Astrocyte (in vitro differentiated cells and primary cell): ENCODE measurements around the gene TNNC2. TPM values are rescaled to one million over a fixed set of nuclear protein-coding genes. Genes with fewer than 3 reads are reported as not detected.

Experiments used
- DNase-seq: peaks from one replicate; pipeline ENCODE4 v3.0.0-alpha.2; 2010; ENCODE audit warnings: low read depth
- FAIRE-seq: peaks from 2 replicates; lab custom pipeline; 2011; peaks lifted over from hg19 to GRCh38; lab: Jason Lieb, UNC
- H2AFZ ChIP-seq: 2 replicates; pipeline ENCODE4 v1.6.0; 2012; ENCODE audit warnings: low read depth, low read length, inconsistent platforms
- H3K27ac ChIP-seq: 2 replicates; pipeline ENCODE4 v1.5.1; 2011; ENCODE audit warnings: low read depth, low read length, inconsistent platforms
- H3K27me3 ChIP-seq: 2 replicates; pipeline ENCODE4 v1.6.0; 2011; ENCODE audit warnings: low read length, inconsistent platforms; ENCODE audit not compliant: insufficient read depth
- H3K36me3 ChIP-seq: 2 replicates; pipeline ENCODE4 v1.5.1; 2011; ENCODE audit warnings: low read length, inconsistent platforms; ENCODE audit not compliant: insufficient read depth
- H3K4me1 ChIP-seq: 2 replicates; pipeline ENCODE4 v1.5.1; 2011; ENCODE audit warnings: low read length, inconsistent platforms; ENCODE audit not compliant: insufficient read depth
- H3K4me2 ChIP-seq: 2 replicates; pipeline ENCODE4 v1.6.0; 2012; ENCODE audit warnings: low read length, inconsistent platforms
- H3K4me3 ChIP-seq: 2 replicates; pipeline ENCODE4 v1.5.1; 2011; ENCODE audit warnings: low read depth, mild to moderate bottlenecking, low read length, inconsistent platforms; ENCODE audit not compliant: insufficient read depth
- H3K79me2 ChIP-seq: 2 replicates; pipeline ENCODE4 v1.6.0; 2012; ENCODE audit warnings: mild to moderate bottlenecking, low read length, inconsistent platforms; ENCODE audit not compliant: insufficient read depth
- H3K9ac ChIP-seq: 2 replicates; pipeline ENCODE4 v1.6.0; 2012; ENCODE audit warnings: mild to moderate bottlenecking, low read length, inconsistent platforms
- H3K9me3 ChIP-seq: 2 replicates; pipeline ENCODE4 v1.5.1; 2012; ENCODE audit warnings: low read depth, mild to moderate bottlenecking, low read length, inconsistent platforms; ENCODE audit not compliant: insufficient read depth
- H4K20me1 ChIP-seq: 2 replicates; pipeline ENCODE4 v1.6.0; 2012; ENCODE audit warnings: low read length, inconsistent platforms; ENCODE audit not compliant: insufficient read depth
- H3K27ac Mint-ChIP-seq: one replicate; pipeline ENCODE4 v1.8.0; 2021; ENCODE audit warnings: mild to moderate bottlenecking, mixed read lengths; ENCODE audit not compliant: unreplicated experiment
- H3K27me3 Mint-ChIP-seq: one replicate; pipeline ENCODE4 v1.8.0; 2021; ENCODE audit warnings: low read depth, mixed read lengths; ENCODE audit not compliant: unreplicated experiment
- H3K36me3 Mint-ChIP-seq: one replicate; pipeline ENCODE4 v1.8.0; 2021; ENCODE audit warnings: low read depth, mixed read lengths; ENCODE audit not compliant: unreplicated experiment
- H3K4me1 Mint-ChIP-seq: one replicate; pipeline ENCODE4 v1.8.0; 2021; ENCODE audit warnings: low read depth, mixed read lengths; ENCODE audit not compliant: unreplicated experiment
- H3K4me3 Mint-ChIP-seq: one replicate; pipeline ENCODE4 v1.8.0; 2021; ENCODE audit warnings: mild to moderate bottlenecking, moderate library complexity, mixed read lengths; ENCODE audit not compliant: unreplicated experiment
- H3K9me3 Mint-ChIP-seq: one replicate; pipeline ENCODE4 v1.8.0; 2021; ENCODE audit warnings: mild to moderate bottlenecking, mixed read lengths; ENCODE audit not compliant: unreplicated experiment
- EZH2 ChIP-seq: IDR thresholded peaks from 2 replicates; pipeline ENCODE4 v1.6.1; 2012; ENCODE audit warnings: mild to moderate bottlenecking, low read length, inconsistent platforms; ENCODE audit not compliant: insufficient read depth
- total RNA-seq: library from RNA; stranded (reverse); gene quantifications from 2 replicates; pipeline ENCODE4 v1.2.1, GENCODE V29; 2021
- TF ChIP-seq, protein P1 (sequence below): IDR thresholded peaks from 2 replicates; pipeline ENCODE4 v1.5.1; 2011; ENCODE audit warnings: low read depth, mild to moderate bottlenecking, inconsistent platforms, low read length, moderate library complexity; ENCODE audit not compliant: insufficient read depth

The TNNC2 gene
- total RNA-seq, 1 donor from 2014 or later: not detected

DNA sequence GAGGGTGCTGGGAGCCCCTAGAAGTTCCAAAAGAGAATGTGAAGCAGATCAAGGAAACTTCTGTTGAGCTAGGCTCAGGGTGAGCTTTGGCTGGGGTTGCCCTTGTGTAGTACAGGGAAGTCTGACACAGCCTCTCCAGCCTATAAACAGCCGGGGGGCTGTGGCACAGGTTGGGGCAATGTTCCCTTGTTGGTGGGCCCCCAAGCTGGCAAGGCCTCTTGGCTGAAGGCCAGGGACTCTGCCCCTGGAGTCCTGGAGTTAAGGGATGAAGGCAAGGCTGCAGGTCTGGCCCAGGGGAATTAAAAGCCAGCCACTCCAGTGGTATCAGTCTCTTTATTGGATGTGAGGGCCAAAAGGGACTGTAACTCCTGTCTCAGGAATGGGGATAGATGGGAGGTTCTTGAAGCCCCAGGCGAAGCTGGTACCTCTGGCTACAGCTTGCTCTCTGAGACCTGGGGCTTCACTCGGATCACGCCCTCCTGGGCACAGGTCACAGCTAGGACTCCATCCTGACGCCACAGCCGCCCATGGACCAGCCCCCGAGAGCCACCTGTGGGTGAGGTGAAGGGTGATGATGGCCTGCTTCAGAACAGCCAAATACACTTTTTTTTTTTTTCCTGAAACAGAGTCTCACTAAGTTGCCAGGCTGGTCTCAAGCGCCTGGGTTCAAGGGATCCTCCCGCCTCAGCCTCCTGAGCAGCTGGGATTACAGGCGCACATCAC is 14.5 kb upstream of the TNNC2 start:
- Histone ChIP-seq H3K27me3 (no peaks in the 10 kb centered on the region), H2AFZ (no peak overlapping the region), H3K4me1 (no peaks in the 10 kb centered on the region), H3K79me2 (no peaks in the 10 kb centered on the region), H3K4me3 (no peak overlapping the region), H3K4me2 (no peak overlapping the region), H3K9me3 (no peaks in the 10 kb centered on the region), H3K27ac (no peak overlapping the region), H3K9ac (no peak overlapping the region), H3K36me3 (peaks cover 24% of the 10 kb centered on the region), H4K20me1 (peaks cover 17% of the 10 kb centered on the region)
- Mint-ChIP-seq H3K4me3 (no peak overlapping the region), H3K9me3 (no peaks in the 10 kb centered on the region), H3K4me1 (peaks cover 4% of the 10 kb centered on the region), H3K36me3 (peaks cover 23% of the 10 kb centered on the region), H3K27me3 (no peaks in the 10 kb centered on the region), H3K27ac (no peak overlapping the region)
- TF ChIP-seq, protein P1, sequence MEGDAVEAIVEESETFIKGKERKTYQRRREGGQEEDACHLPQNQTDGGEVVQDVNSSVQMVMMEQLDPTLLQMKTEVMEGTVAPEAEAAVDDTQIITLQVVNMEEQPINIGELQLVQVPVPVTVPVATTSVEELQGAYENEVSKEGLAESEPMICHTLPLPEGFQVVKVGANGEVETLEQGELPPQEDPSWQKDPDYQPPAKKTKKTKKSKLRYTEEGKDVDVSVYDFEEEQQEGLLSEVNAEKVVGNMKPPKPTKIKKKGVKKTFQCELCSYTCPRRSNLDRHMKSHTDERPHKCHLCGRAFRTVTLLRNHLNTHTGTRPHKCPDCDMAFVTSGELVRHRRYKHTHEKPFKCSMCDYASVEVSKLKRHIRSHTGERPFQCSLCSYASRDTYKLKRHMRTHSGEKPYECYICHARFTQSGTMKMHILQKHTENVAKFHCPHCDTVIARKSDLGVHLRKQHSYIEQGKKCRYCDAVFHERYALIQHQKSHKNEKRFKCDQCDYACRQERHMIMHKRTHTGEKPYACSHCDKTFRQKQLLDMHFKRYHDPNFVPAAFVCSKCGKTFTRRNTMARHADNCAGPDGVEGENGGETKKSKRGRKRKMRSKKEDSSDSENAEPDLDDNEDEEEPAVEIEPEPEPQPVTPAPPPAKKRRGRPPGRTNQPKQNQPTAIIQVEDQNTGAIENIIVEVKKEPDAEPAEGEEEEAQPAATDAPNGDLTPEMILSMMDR: no peak
- no peak for TF ChIP-seq EZH2
- no peak for DNase-seq
- FAIRE-seq: no peak

DNA sequence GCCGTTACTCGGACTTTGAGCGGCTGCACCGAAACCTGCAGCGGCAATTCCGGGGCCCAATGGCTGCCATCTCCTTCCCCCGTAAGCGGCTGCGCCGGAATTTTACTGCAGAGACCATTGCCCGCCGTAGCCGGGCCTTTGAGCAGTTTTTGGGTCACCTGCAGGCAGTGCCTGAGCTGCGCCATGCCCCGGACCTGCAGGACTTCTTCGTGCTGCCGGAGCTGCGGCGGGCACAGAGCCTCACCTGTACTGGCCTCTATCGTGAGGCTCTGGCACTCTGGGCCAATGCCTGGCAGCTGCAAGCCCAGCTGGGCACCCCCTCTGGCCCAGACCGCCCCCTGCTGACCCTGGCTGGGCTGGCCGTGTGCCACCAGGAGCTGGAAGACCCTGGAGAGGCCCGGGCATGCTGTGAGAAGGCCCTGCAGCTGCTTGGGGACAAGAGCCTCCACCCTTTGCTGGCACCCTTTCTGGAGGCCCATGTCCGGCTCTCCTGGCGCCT is 13.6 kb upstream of the TNNC2 start:
- H3K79me2 ChIP-seq: no peaks in the 10 kb centered on the region
- FAIRE-seq (no peak), DNase-seq (no peak)
- H3K4me2 ChIP-seq: no peak overlapping the region
- no peaks in the 10 kb centered on the region for H3K9me3 ChIP-seq
- H3K27me3 Mint-ChIP-seq: no peaks in the 10 kb centered on the region
- TF ChIP-seq EZH2: no peak
- TF ChIP-seq, protein P1: no peak
- peaks cover 7% of the 10 kb centered on the region for H3K4me1 Mint-ChIP-seq
- H3K27me3 ChIP-seq: no peaks in the 10 kb centered on the region
- H4K20me1 ChIP-seq: peaks cover 20% of the 10 kb centered on the region
- H2AFZ ChIP-seq: no peak overlapping the region
- H3K4me3 Mint-ChIP-seq: no peak overlapping the region
- H3K27ac ChIP-seq: no peak overlapping the region
- H3K36me3 Mint-ChIP-seq: peaks cover 22% of the 10 kb centered on the region
- peaks cover 2% of the 10 kb centered on the region for H3K4me1 ChIP-seq
- no peak overlapping the region for H3K9ac ChIP-seq
- H3K9me3 Mint-ChIP-seq: peaks cover 2% of the 10 kb centered on the region
- no peak overlapping the region for H3K27ac Mint-ChIP-seq
- peaks cover 18% of the 10 kb centered on the region for H3K36me3 ChIP-seq
- H3K4me3 ChIP-seq: no peak overlapping the region

DNA sequence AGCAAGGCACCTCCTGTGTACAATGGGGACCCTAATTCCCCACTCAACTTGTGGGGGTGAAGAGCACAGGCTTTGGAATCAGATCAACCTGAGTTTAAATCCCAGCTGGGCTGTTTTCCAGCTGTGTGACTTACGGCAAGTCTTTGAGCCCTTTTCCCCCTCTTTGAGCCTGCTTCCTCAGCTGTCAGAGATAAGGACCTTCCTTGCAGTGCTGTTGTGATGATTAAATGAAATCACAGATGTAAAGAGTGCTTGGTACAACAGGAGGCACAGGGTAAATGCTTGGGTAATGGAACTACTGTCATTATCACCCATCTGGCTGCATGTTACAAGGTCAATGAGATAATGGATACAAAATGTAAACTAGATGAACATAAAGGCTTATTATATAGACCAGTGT is 9.7 kb upstream of the TNNC2 start:
- Mint-ChIP-seq H3K27me3 (no peaks in the 10 kb centered on the region), H3K9me3 (peaks cover 2% of the 10 kb centered on the region), H3K4me3 (no peak overlapping the region), H3K4me1 (peaks cover 16% of the 10 kb centered on the region), H3K27ac (no peak overlapping the region), H3K36me3 (peaks cover 8% of the 10 kb centered on the region)
- Histone ChIP-seq H3K4me2 (peak overlapping the region; percentile 11), H3K9ac (no peak overlapping the region), H4K20me1 (peaks cover 12% of the 10 kb centered on the region), H3K79me2 (peaks cover 13% of the 10 kb centered on the region), H2AFZ (no peak overlapping the region), H3K27me3 (no peaks in the 10 kb centered on the region), H3K4me3 (no peak overlapping the region), H3K27ac (no peak overlapping the region), H3K4me1 (peaks cover 24% of the 10 kb centered on the region), H3K36me3 (peaks cover 3% of the 10 kb centered on the region), H3K9me3 (no peaks in the 10 kb centered on the region)
- no peak for TF ChIP-seq EZH2
- FAIRE-seq (no peak), DNase-seq (no peak)
